ENCODE measurements around the gene C1orf35. TPM values are rescaled to one million over a fixed set of nuclear protein-coding genes. Genes with fewer than 3 reads are reported as not detected.

Gene C1orf35
- total RNA-seq, 1 experiment from 2014 or later = 24.9 TPM

DNA sequence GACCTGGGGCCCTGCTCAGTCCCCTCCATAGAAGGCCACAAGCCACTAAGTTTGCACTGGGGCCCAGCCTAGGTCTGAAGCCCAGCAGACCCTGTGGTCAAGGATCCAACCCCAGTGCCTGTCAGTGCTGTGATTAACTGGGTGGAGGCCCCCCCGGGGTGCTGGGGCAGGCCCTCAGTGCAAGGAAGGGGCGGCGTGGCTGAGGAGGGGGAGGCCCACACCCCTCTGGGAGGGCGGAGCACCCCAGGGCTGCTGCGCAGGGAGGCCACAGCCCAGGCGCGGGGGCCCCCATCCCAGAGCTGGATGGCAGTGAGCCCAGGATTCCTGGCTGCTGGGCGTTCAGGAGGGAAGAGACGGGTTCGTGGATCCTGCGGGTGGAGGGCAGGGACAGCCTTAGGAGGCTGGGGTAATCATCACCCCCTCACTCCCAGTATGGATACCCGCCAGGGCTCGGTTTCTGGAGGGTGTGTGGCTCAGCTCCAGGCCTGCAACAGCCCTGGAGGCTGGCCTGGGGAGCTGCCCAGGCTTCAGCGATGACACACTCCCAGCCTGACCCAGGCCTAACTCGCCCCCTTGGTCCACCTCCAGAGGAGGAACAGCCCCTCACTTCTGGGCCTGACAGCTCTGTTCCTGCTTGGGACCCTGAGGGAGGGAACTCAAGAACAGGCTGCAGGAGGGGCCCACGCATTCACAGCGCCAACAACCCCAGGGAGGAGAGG, 47.5 kb upstream of the C1orf35 start:
- H3K27me3 ChIP-seq (ENCODE audit: control insufficient read depth, insufficient read depth, low read length) = no peaks in the 10 kb centered on the region
- no TSS peak for BruUV-seq (replicated peaks)
- peaks cover 28% of the 10 kb centered on the region for H3K4me1 ChIP-seq (ENCODE audit: control insufficient read depth, insufficient read depth, low read length)
- no peak for DNase-seq (ENCODE audit: low read depth, low spot score)
- no peaks in the 10 kb centered on the region for H3K9me3 ChIP-seq (ENCODE audit: control insufficient read depth, insufficient read depth, low read depth, low read length)
- H3K36me3 ChIP-seq (ENCODE audit: control insufficient read depth, insufficient read depth, low read length) = no peaks in the 10 kb centered on the region; the same call in 1 of the 2 replicates
- peak; percentile 38 for ATAC-seq
- in situ Hi-C loops (cut with HindIII; ENCODE audit: low pct_unique_long_range_greater_than_20kb, low sequenced_read_pairs) (no loop called here), intact Hi-C loops (cut with micrococcal nuclease; ENCODE audit: unreplicated experiment) (no loop called here)
- ChIA-PET POLR2A (no interaction called here), CTCF (no interaction called here)
- no peak overlapping the region; the same call in 1 of the 2 replicates for H3K27ac ChIP-seq (ENCODE audit: low read length)
- TF ChIP-seq TCF7L2 (IDR thresholded peaks at IDR 0.05; ENCODE audit: low read depth, low read length) (no peak), SIN3A (IDR thresholded peaks at IDR 0.05; ENCODE audit: borderline replicate concordance, insufficient read depth, low read depth, low read length) (no peak), POLR2AphosphoS5 (IDR thresholded peaks at IDR 0.05; ENCODE audit: low read depth, low read length) (no peak)
- TF ChIP-seq, protein P1, sequence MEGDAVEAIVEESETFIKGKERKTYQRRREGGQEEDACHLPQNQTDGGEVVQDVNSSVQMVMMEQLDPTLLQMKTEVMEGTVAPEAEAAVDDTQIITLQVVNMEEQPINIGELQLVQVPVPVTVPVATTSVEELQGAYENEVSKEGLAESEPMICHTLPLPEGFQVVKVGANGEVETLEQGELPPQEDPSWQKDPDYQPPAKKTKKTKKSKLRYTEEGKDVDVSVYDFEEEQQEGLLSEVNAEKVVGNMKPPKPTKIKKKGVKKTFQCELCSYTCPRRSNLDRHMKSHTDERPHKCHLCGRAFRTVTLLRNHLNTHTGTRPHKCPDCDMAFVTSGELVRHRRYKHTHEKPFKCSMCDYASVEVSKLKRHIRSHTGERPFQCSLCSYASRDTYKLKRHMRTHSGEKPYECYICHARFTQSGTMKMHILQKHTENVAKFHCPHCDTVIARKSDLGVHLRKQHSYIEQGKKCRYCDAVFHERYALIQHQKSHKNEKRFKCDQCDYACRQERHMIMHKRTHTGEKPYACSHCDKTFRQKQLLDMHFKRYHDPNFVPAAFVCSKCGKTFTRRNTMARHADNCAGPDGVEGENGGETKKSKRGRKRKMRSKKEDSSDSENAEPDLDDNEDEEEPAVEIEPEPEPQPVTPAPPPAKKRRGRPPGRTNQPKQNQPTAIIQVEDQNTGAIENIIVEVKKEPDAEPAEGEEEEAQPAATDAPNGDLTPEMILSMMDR (IDR thresholded peaks at IDR 0.05) = no peak
- TF ChIP-seq, protein P2, sequence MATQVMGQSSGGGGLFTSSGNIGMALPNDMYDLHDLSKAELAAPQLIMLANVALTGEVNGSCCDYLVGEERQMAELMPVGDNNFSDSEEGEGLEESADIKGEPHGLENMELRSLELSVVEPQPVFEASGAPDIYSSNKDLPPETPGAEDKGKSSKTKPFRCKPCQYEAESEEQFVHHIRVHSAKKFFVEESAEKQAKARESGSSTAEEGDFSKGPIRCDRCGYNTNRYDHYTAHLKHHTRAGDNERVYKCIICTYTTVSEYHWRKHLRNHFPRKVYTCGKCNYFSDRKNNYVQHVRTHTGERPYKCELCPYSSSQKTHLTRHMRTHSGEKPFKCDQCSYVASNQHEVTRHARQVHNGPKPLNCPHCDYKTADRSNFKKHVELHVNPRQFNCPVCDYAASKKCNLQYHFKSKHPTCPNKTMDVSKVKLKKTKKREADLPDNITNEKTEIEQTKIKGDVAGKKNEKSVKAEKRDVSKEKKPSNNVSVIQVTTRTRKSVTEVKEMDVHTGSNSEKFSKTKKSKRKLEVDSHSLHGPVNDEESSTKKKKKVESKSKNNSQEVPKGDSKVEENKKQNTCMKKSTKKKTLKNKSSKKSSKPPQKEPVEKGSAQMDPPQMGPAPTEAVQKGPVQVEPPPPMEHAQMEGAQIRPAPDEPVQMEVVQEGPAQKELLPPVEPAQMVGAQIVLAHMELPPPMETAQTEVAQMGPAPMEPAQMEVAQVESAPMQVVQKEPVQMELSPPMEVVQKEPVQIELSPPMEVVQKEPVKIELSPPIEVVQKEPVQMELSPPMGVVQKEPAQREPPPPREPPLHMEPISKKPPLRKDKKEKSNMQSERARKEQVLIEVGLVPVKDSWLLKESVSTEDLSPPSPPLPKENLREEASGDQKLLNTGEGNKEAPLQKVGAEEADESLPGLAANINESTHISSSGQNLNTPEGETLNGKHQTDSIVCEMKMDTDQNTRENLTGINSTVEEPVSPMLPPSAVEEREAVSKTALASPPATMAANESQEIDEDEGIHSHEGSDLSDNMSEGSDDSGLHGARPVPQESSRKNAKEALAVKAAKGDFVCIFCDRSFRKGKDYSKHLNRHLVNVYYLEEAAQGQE (IDR thresholded peaks at IDR 0.05; ENCODE audit: insufficient read depth in 1 of 2, low read depth in 2 of 2, low read length in 1 of 2) = no peak
- no peak overlapping the region for H3K4me3 ChIP-seq (ENCODE audit: low read depth in 2 of 2, low read length in 2 of 2)

DNA sequence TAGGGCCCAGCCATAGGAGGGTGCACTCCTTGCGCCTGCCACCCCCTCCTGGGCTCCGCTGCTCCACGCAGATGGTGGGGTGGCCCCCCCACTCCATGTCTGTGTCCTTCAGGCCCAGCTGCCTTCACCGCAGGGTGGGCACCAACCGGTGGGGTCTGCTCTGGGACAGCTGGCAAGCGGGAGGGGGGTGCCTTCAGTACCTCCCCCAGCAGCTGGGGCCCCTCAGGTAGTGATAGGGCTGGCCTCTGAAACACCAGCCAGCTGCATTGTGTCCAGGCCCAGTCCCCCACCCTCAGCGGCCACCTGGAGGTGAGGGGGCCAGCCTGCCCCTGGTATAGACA, 47.0 kb upstream of the C1orf35 start:
- Histone ChIP-seq H3K9me3 (ENCODE audit: control insufficient read depth, insufficient read depth, low read depth, low read length) (no peaks in the 10 kb centered on the region), H3K27me3 (ENCODE audit: control insufficient read depth, insufficient read depth, low read length) (no peaks in the 10 kb centered on the region), H3K27ac (ENCODE audit: low read length) (no peak overlapping the region; the same call in 1 of the 2 replicates), H3K4me1 (ENCODE audit: control insufficient read depth, insufficient read depth, low read length) (peaks cover 28% of the 10 kb centered on the region), H3K4me3 (ENCODE audit: low read depth in 2 of 2, low read length in 2 of 2) (no peak overlapping the region), H3K36me3 (ENCODE audit: control insufficient read depth, insufficient read depth, low read length) (no peaks in the 10 kb centered on the region; the same call in 1 of the 2 replicates)
- CTCF ChIA-PET = interaction anchor here (0.6 kb wide), 2 partner anchors 144 to 307 kb away, joined by 5 to 6 read pairs; a partner anchor contains a TSS
- TF ChIP-seq TCF7L2 (IDR thresholded peaks at IDR 0.05; ENCODE audit: low read depth, low read length) (no peak), SIN3A (IDR thresholded peaks at IDR 0.05; ENCODE audit: borderline replicate concordance, insufficient read depth, low read depth, low read length) (no peak), POLR2AphosphoS5 (IDR thresholded peaks at IDR 0.05; ENCODE audit: low read depth, low read length) (no peak)
- TF ChIP-seq, protein P2 (IDR thresholded peaks at IDR 0.05; ENCODE audit: insufficient read depth in 1 of 2, low read depth in 2 of 2, low read length in 1 of 2) = no peak
- TF ChIP-seq, protein P1 (IDR thresholded peaks at IDR 0.05) = no peak
- intact Hi-C loops (cut with micrococcal nuclease; ENCODE audit: unreplicated experiment) = no loop called here
- ATAC-seq (peak; percentile 3; the same call in 1 of the 2 replicates), DNase-seq (ENCODE audit: low read depth, low spot score) (no peak)
- BruUV-seq (replicated peaks) = no TSS peak
- POLR2A ChIA-PET = no interaction called here
- in situ Hi-C loops (cut with HindIII; ENCODE audit: low pct_unique_long_range_greater_than_20kb, low sequenced_read_pairs) = no loop called here
